ENCODE data around the gene NFU1.
"Not testable (repeated sequence)": the region's sequence is repeated elsewhere in the genome, so short reads cannot be mapped to it uniquely, and the experiment has no call there.

The NFU1 gene

DNA sequence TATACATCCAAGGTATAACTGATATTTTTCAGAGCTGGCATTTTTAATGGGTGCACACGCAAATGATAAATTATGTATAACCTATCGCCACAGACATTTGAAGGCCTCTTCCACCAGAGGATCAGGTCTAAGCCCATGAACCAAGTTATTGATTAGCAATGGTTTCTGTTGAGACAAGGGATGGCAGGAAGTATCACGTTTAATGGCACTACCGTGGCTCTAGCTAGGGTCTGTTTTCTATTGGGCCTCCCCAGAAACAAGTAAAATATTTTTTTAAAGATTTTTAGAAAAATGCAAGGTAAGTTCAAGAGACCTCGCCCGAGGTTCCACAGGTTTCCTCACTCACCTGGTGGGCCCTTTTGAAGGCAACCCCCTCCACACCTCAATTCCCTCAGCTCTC lies 50.9 kb downstream of the NFU1 start:
- DNase-seq, result no peak

GRCh38 chr2:69385443-69386151 lies 51.6 kb downstream of the NFU1 start:
- no peak for DNase-seq

- DNase-seq, result no peak
Observed at GRCh38 chr2:69384618-69385081, 52.6 kb downstream of the NFU1 start.

DNA sequence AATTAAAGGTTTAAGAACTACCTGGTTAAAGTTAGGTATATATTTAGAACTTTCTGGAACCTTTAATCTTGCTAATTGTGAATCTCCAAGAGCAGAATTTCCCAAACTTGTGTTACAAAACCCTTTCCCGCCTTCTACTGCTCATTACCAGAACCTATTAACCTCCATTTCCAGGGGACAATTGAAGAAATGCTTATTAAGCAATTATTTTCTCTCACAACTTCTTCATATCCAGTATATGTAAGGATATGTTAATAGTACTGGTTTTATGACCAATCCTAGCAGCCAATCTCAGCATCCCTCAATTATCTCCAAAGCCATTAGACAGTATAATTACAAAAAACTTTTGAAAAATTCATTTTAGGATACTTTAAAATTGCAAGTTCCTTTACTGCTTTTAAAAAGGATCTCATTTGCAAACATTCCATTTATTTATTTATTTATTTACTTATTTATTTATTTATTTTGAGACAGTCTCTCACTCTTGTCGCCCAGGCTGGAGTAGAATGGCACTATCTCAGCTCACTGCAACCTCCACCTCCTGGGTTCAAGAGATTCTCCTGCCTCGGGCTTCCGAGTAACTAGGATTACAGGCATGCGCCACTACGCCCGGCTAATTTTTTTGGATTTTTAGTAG lies 53.9 kb downstream of the NFU1 start:
- no peak for DNase-seq

DNA sequence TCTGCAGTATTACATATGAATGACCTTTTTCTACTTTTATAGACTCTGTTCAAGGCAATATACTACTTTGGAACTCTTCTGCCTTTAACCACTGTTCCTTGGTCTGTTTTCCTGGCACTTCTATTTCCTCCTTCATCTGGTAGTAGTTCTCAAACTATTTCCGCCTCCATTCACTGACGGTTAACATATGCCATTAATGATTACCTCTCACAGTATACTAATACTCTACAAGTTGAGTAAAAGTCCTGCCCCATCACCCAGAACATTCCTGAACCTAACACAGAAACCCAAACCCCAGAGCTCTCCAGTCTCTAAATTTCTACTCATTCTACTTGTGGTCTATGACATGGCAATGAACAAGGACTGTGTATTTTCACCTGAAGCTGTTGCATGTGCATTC lies 54.7 kb downstream of the NFU1 start:
- DNase-seq, result no peak

DNA sequence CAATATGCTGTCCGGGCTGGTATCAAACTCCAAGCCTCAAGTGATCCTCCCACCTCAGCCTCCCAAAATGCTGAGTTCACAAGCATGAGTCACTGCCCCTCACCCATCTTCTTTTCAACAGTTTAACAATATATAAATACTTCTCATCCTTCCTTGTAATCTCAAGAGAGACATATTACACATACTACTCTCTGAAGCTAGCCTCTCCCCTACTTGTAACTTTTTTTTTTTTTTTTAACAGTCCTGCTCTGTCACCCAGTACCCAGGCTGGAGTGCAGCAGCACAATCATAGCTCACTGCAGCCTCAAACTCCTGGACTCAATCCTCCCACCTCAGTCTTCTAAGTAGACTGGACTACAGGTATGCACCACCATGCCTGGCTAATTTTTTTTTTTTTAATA lies 55.9 kb downstream of the NFU1 start:
- DNase-seq, result no peak

GRCh38 chr2:69380072-69380917 lies 56.9 kb downstream of the NFU1 start:
- DNase-seq, result no peak

DNA sequence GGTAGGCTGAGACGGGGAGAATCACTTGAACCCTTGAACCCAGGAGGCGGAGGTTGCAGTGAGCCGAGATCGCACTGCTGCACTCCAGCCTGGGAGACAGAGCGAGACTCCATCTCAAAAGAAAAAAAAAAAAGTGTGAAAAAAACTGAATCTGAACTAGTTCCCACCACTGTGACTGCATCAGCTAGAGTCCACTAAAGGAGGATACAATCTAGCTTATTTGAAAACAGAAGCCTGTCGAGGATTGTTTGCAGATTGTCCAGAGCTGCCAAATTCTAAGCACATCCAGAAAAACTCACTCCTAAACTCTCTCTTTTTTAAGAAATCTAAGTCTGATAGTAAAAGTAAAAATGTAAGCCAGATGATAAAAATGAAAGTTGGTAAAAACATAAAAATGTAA lies 60.8 kb downstream of the NFU1 start:
- no peak for DNase-seq

DNA sequence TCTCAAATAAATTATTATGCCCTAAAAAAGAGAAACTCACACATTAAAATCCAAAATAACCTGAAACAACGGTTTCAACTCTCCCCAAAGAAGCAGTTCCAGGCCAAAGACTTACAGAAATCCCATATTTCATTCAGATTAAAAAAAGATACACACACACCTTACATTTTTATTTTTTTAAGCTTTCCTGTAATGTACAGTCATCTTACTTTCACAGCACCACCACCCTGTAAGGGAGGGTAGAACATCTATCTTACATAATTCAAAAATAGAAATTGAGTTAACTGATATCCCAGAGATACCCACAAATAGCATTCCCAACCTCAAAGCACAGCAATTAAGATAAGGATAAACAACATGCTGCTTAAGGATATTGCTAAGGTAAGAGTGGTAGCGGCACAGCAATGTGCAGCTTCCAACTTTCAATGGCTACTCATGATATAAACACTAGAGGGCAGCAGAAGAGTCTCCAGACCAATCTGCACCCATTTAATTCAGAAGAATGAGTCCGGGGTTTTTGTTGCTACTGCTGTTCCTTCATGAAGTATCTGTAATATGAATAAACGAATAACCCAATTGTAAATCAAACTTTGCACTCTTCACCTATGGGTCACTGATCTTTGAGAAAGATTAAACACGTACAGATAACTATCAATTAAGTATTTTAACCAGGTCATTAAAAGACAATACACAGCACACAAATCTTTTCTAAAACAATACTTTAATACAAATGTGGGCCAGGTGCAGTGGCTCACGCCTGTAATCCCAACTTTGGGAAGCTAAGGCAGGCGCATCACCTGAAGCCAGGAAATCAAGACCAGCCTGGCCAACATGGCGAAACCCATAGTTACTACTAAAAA lies 61.5 kb downstream of the NFU1 start:
- peak; percentile 3 for DNase-seq

DNA sequence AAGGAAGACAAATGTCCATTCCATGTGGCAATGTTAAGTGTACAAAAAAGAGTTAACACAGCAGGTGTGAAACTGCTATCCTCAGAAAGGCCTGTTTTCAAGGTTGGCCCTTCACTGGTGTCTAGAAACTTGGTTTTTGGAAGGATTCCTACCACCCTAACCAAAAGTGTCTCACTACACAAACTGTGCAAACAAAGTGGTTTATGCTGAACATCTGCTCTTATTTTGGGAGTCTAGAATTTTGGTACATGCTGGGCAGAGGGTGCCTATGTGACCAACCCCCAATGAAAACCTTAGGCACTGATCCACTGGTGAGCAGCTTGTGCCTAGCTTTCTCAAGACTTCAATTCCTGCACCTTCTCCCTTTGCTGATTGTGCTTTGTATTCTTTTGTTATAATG lies 64.5 kb downstream of the NFU1 start:
- DNase-seq, result no peak

- no peak for DNase-seq
Observed at GRCh38 chr2:69369802-69370201, 67.4 kb downstream of the NFU1 start.

DNA sequence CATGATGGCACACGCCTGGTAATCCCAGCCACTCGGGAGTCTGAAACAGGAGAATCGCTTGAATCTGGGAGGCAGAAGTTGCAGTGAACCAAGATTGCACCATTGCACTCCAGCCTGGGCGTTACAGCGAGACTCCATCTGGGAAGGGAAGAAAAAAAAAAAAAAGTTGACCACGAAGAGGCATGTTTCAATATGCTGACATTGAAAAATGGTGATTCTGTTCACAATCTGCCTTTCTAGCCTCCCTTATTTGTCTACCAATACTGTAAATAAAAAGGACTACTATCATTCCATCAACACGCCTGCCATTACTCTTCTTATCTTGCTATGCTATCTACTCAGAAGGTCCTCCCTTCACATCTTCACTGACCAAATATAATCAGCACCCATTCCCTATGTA lies 68.6 kb downstream of the NFU1 start:
- DNase-seq, result no peak

- no peak for DNase-seq
Observed at GRCh38 chr2:69359371-69359770, 77.9 kb downstream of the NFU1 start.

DNA sequence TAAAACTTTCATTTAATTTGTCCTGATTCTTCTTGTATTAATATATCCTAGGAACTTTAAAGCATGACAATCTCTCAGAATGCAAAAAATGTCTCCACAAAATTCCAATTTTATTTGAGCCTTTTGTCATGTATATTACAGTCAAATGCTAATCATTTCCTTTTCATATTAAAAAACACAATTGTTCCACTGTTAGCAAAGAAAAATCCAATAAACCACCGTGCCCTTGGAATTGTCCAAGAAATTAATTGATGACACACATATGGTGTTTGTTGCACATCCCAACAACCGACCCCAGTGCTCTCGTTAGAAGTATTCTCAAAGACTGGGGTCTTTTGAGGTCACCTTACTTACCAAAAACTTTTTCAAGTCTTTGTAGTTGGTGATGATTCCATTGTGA lies 78.3 kb downstream of the NFU1 start:
- no peak for DNase-seq

DNA sequence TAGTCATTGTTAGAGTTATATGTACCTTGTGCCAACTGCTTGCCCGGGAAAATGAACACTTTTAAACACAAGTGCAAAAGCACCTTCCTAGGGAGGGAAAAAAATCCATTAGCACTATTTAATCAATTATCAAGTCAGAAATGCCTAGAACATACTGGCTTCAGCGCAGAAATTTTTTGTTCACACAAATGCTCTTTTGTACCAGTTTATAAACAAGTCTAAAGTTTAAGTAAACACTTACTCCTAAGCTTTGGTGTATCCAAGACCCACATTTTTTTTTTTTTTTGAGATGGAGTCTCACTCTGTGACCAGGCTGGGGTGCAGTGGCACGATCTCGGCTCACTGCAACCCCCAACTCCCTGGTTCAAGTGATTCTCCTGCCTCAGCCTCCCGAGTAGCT lies 80.8 kb downstream of the NFU1 start:
- DNase-seq, result no peak

- DNase-seq, result not testable (repeated sequence)
Observed at GRCh38 chr2:69354976-69355375, 82.3 kb downstream of the NFU1 start.

- no peak for DNase-seq
Observed at GRCh38 chr2:69353360-69353759, 83.9 kb downstream of the NFU1 start.

DNA sequence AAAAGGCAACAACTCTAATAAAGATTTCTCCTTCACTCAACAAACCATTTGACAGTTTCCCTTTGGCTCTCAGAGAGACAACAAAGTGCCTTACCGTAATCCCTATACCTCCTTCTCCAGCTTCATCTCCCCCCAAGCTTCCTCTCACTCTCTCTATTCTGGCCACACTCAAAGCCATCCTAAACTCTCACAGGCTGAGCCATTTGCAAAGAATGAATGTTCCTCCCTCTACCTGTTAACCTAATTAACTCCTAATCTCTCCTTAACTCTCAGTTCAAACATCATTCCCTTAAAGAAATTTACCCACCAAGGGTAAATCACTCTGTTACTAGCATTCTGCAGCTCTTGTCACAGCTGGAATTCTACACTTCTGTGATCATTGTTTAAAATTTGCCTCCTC lies 88.5 kb downstream of the NFU1 start:
- no peak for DNase-seq
